HG03565 (cell line): ENCODE results near the gene OSMR.

Experiments used
- ATAC-seq: cut with Tn5 transposase; IDR thresholded peaks from one replicate; pipeline ENCODE4 v1.9.1; 2021; ENCODE audit warnings: mild to moderate bottlenecking, moderate library complexity; ENCODE audit not compliant: unreplicated experiment

The OSMR gene

DNA sequence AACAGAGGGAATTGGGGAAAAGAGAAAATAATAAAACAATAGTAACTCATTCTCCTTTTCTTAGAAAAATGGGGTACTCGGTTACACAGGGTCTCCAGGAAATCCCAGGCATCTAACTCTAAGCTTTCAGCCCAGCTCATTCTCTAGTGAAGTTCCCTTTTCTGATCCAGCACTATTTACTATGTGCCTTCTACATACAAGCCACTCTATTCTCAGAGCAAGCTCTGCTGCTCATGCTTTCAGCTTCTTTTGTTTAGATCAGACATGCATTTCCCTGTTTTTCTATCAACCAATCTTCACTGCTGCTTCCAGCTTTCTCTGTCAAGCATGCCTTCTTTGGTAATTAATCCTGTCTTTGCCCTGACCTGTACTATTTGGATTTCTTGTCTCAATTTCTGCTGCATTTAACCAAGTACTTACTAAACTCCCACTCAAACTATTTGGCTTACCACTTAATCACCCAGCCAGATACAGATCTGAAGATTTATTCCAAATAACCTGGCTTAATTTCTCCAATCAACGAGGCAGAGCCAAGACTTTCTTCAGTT, 25.3 kb downstream of the OSMR start:
- ATAC-seq = no peak

DNA sequence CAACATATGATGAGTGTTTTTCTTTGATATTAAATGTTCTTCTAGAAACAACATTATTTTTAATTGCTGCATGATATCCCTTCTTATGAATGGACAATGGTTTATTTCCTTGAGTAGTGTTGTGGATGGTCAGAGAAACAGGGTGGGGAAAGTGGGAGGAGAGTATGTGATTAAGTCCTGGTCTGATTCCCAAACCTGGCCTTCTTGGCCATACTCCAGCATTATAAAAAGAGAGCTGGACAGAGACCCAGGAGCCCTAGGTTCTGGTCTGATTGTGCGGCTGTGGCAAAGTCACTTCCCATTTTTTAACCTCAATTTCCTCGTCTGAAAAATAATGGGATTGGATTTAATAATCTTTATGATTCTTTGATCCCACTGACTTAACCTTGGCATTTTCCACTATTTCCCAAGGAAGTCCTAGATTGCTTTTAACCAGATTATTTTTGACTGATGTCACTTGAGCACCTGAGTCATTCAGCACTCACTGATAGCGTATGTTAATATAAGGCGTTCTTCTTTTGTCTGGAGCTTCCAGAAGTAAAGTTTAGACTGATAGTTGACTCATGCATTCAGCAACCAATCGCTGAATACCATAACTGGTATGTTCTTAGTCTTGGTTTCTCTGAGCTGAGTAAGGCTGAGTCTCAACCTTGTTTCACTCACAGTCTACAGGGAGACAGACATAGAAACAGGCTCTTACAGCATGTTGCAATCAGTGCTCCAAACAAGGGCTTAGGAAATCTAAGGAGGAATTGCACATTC, 26.2 kb downstream of the OSMR start:
- ATAC-seq = no peak

DNA sequence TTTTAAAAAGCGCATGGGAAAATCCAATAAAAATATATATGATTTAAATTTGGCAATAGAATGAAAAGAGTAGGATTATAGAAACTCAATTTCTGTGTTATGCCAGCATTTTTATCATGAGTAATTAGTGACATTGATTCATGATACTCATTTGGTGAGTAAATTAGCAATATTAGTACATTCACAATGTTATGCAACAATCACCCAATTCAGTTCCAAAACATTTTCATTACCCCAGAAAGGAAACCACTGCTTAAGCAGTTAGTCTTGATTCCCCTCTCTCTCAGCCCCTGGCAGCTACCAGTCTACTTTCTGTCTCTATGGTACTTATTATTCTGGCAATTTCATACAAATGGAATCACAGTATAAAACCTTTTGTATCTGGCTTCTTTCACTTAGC, 27.0 kb downstream of the OSMR start:
- no peak for ATAC-seq

DNA sequence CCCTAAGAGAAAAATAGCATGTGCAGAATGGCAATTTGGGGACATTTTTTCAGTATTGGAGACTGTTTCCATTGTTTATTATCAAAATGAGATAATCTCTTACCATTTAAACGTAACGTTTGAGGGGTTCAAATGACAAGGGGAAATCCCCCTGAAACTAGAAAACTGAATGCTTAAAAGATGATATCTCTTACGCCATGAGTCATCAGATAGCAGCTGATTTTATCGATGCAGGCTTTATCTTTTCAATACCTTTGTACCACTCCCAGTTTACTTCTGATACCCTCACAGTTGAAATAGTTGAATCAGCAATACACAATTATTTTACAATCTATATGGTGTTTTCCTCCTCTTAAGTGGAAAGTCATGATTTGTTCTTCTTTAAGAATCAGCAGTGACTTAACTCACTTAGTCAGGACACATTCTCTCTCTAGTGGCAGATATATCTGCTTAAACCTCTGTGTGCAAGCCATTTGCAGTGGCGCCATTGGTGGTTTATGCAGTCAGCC, 29.2 kb downstream of the OSMR start:
- ATAC-seq = no peak

DNA sequence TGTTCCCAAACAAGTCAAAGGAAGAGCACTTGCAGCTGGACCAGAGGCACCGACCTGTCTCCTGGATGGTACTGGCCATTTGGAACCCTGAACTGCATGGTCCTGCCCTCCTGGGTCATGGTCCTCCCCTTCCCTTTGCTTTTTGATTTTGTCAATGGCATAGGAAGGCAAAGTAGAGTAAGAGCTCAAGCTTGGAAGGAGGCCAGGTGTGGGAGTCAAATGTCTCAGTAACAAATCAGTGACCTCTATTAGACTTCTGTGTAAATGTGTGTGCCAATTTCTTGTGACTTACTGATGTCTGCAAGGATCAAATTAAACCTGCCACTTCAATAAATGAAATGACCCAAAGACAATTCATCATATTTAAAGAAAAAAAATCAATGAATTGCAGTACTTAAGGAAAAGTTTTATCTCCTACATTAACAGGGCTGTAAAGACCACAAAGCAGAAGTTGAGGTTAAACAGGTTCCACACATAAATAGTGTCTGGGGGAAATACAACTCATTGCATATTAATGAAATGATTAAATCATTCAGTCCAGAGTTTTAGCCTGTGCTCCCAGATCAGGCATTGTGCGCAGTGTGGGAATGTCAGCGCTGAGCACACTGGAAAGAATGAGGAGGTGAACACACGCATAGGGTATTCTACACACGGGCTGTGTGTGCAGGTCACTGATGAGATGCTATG, 32.7 kb downstream of the OSMR start:
- ATAC-seq = no peak

DNA sequence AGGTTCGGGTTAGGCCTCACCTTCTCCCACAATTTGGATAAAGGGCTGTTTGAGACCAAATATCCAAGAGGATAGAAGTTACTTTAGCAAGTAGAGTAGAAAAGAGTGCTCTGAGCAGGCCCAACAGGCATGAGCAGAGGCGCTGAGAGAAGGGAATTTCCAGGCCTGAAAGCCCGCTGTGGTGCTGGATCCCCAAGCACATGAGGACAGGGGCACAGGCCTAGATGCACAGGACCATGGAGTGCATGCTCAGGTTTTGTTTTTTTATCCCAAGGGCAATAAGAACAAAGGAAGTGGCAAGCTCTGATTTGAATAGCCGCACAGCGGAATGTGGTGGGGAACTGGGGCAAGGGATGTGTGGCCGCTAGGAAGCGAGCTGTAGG, 33.3 kb downstream of the OSMR start:
- ATAC-seq = no peak

DNA sequence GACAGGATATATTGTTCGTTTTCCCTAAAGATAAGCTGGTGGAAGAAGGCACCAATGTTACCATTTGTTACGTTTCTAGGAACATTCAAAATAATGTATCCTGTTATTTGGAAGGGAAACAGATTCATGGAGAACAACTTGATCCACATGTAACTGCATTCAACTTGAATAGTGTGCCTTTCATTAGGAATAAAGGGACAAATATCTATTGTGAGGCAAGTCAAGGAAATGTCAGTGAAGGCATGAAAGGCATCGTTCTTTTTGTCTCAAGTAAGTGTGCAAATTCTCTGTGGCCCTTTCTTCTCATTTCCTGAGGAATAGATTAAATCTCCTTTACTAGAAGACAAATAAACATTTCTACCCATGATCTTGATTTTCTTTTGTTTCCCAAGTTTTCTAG, 38.0 kb downstream of the OSMR start:
- no peak for ATAC-seq

DNA sequence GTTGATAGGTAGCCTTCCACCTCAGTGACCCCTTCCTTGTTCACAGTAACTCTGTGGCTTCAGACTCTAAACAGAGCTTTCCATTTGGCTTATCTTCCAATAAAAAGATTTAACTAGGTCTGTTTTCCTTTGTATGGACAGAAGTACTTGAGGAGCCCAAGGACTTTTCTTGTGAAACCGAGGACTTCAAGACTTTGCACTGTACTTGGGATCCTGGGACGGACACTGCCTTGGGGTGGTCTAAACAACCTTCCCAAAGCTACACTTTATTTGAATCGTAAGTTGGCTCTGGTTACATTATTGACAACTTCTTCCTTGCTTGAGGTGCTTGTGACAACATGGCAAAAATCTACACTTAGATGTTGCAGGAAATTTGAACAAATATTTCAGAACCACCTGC, 39.4 kb downstream of the OSMR start:
- no peak for ATAC-seq

DNA sequence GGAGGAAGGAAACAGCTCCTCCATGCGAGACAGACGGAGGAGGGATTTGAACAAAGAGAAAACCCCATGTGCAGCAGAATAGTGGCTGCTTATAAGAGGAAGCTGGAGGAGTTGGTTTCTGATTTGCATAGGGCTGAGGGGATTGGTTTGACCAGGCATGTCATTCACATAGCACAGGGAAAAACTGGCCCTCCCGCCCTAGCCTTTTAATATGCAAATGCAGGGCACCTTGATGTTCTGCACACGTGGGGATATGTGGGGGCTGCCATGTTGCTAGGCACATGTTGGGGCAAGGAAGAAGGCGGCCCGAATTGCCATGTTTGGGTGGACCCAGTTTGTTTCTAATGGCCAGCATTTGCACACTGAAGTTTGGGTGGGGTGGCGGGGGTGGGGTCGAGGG, 42.2 kb downstream of the OSMR start:
- ATAC-seq = no peak

DNA sequence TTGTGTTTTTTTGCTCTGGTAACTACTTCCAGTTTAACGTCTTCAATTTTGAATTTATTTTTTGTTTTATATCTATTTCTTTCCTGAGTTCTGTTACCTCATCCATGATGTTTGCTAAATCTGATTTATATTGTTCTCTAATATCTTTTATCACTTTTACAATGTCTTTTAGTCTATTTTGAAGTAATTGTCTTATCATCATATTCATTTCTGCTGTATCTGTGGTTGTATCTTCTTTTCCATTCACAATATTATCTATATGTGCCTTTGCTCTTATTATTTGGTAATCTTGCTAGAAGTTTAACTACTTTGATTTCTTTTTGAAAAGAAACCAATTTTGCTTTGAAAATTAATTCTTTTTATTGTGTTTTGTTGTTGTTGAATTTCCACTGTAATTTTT, 43.6 kb downstream of the OSMR start:
- no peak for ATAC-seq

DNA sequence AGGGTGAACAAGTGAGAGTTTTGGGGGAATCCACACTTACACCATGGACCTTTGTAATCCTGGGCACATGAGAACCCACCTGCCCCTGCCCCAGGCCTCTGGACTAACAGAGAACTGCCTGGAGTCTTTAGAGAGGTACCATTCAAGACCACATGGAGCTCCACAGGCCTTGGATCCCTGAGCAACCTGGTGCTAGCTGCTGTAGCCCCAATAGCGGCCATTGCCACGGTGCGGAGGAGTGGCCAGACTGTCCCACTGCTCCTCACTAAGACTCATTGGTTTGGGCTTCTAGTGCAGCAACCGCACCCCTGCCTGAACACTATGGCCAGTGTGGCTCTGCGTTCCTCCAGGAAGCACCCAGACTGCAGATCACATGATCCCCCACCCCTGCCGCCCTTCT, 45.8 kb downstream of the OSMR start:
- ATAC-seq = no peak

DNA sequence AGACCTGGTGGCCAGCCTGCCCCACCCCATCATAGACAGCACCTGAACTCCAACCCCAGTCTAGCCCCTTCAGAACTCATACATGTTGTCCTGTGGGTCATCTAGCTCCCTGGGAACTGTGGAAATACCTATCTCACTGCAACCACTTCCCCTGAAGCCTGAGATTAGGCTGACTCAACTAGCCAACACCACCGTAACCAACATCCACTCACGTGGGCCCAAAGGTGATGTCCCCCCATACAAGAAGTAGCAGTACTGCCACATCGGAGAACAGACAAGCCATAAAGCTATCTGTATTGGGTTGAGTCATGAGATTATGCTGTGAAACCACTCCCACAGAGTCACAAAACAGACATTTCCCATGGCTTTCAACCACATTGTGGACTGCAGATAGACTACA, 46.6 kb downstream of the OSMR start:
- ATAC-seq = peak; percentile 67

DNA sequence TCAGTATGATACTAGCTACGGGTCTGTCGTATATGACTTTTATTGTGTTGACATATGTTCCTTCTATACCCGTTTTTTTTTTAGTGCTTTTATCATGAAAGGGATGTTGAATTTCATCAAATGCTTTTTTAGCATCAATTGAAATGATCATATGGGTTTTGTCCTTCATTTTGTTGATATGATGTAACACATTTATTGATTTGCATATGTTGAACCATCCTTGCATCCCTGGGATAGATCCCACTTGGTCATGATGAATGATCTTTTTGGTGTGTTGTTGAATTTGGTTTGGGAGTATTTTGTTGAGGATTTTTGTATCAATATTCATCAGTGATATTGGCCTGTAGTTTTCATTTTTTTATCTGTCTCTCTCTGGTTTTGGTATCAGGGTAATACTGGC, 50.9 kb downstream of the OSMR start:
- ATAC-seq = no peak

DNA sequence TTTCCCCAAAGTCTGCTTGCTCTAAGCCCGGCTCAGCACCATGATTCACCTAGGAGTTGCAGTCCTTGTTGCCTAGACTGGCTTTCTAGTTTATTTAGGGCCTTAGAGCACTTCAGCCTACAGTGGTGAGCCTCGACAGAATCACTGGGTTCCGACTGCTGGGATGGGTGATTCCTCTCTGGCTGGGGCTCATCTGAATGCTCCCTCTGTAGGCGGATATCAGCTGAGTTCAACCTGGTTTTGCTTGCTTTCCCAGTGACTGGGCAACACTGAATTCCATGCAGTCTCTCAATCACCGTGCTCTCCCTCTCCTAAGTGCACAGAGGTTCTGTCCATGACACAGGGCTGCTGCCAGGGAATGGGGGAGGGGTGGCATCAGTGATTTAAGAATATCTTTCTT, 54.1 kb downstream of the OSMR start:
- no peak for ATAC-seq

DNA sequence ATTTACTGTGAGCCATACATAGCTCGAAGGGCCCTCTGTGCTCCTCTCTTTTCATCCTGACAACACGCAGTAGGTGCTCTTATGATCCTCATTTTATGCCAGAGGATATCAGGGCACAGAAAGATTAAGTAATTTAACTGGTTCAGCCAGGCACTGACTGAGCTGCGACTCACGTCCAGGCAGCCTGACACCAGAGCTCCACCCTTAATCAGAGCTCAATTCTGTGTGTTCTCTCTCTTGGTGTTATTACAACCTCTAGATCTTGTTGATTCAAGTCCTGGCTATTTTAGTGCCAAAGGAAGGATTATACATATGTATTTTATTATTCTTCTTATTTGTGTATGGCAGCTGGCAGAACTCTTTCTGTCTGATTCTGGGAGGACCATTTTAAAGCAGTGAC, 59.7 kb downstream of the OSMR start:
- no peak for ATAC-seq

DNA sequence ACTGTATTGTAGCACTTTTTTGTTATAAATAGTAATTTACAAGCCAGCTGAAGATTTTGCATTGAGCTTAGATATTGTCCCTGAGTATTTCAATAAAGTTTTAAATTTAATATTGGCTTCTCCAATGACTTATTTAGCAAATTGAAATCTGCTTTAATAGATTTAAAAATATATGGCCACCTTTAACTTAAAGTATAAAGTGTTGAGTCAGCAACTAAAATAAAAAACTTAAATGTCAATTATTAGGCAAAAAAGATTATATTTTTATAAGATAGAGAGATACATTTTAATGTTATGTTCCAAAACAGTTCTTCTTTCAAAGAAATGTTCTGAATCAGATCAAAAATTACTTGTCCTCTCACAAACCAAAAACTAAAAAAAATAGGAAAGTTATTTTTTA, 60.7 kb downstream of the OSMR start:
- no peak for ATAC-seq

DNA sequence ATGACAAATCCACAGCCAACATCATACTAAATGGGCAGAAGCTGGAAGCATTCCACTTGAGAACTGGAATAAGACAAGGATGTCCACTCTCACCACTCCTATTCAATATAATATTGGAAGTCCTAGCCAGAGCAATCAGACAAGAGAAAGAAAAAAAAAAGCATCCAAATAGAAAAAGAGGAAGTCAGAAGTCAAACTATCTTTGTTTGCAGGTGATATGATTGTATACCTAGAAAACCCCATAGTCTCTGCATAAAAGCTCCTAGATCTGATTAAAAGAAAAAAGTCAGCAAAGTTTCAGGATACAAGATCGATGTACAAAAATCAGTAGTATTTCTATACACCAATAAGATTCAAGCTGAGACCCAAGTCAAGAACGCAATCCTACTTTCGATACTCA, 66.1 kb downstream of the OSMR start:
- ATAC-seq = no peak

DNA sequence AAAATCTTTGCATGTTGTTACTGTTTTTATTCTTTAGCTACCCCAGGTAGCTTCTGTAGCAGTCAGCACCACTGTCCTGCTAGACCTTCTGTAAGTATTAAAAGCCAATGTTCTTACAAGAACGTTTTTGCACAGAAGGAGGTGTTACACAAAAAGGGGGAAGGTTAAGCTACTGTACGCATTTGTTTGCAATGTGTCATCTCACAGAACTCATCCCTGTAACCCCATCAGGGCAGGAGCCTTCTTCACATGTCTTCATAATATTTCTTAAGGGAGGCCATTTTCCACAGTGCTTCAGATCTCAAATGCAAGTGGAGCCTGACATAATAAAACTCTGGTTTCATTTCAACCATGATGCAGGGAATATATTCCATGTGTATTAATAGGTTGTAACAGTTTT, 67.9 kb downstream of the OSMR start:
- ATAC-seq = no peak

DNA sequence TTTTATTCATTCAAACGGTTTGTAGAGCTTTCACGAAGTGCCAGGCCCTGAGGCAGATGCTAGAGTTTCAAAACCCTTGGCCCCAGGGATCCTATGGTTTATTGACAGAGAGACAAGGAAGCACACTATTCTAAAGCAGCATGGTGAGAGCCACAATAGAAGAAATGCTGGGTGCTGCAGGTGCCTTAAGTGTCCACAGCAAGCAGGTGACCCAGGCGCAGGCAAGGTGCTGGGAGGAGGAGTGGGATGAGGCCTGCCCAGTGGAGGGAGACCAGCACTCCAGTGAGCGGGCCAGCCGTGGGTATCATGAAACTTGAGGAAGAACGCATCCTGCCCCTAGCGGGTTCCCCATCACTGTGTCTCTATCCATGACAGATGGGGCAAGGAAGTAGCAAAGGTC, 71.0 kb downstream of the OSMR start:
- no peak for ATAC-seq

DNA sequence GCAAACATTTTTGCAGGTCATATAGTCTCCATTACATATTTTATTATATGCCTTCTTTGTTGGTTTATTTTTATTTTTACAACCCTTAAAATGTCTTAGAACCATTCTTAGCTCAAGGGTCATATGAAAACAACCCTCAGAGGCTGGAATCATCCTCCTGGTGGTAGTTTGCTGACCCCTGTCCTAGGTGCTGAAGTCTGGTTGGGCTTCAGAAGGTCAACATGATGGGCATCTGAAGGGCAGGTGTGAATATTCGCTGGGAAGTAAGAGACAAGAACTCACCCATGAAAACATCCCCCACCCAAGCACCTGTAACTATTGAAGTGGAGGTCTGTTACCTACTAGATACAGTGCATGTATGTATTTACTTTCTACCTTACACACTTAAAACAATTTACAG, 75.4 kb downstream of the OSMR start:
- ATAC-seq = no peak

DNA sequence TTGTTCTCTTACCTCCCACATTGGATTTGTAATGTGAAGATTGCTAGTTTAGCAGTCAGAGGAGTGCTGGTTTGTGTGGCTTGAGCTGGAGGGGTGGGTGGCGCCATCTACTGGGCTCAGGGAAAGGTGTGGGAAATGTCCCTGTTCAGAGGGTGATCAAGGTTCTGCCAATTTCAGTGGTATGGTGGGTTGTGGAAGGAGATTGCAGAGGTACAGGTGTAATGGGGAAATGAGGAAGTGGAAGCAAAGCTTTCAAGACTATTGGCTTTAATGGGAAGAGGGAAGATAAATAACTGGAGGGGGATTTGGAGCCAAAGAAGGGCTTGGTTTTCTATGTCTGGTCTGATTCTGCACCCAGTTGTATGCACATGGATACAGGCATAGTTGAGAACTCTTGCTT, 76.4 kb downstream of the OSMR start:
- ATAC-seq = no peak

DNA sequence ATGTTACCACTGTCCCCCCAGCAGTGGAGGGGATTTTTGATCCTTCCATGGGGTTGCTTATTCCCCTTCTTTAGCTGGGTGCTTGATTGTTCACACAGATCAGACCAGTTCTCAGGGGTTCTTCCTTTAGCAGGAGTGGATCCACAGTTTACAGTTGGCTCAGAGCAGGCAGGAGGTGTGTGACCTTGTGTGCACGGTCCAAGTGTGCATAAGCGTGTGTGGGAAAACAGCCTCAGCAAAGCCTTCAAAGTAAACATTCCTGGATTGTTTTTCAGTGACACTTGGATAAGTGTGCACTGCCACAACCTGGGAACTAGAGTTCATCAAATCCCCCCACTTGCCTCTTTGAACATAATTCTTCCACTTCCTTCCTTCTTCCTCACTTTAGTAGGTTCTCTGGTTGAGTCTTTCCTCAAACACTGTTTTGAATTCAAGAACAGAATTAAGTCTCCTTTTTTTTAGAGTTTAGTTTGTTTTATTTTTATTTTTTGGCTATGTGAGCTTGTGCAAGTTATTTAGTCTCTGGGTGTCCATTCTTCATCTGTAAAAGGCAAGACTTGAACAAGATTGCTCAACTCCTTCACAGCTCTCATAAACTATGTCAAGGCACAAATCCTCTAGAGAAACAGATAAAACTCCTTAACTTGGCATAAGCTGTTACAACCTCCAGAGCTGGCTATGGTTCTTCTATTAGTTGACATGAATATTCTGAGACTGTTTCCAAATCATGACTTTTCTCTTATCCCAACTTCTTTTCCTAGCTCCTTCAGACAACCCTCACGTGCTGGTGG, 78.0 kb downstream of the OSMR start:
- ATAC-seq = no peak
